HL-60 (cell line): ENCODE data around the gene MARS2.
"Not testable (repeated sequence)": the region's sequence is repeated elsewhere in the genome, so short reads cannot be mapped to it uniquely, and the experiment has no call there.

Source experiments
- DNase-seq, 2 experiments: peaks; one replicate each; pipeline ENCODE4 v3.0.0-alpha.2; 2010 to 2020; ENCODE audit warnings: low read depth in 1 of 2, low spot score in 1 of 2
- H3K27ac ChIP-seq: fragments of 250-450 bp; sonication (Bioruptor Pico); replicated peaks from 2 replicates; pipeline ENCODE4 v1.5.1; 2020; ENCODE audit warnings: mild to moderate bottlenecking, moderate library complexity
- H3K27me3 ChIP-seq: fragments of 250-450 bp; sonication (Bioruptor Pico); 2 replicates; pipeline ENCODE4 v1.5.1; 2021; ENCODE audit warnings: mild to moderate bottlenecking, moderate library complexity; ENCODE audit not compliant: insufficient read depth, poor library complexity, severe bottlenecking
- H3K4me3 ChIP-seq: replicated peaks from 2 replicates; pipeline ENCODE4 v1.5.1; 2011; ENCODE audit warnings: mild to moderate bottlenecking, control low read depth, low read length; ENCODE audit not compliant: insufficient read depth
- GABPA ChIP-seq: IDR thresholded peaks from 2 replicates; pipeline ENCODE4 v1.6.1; 2012; ENCODE audit warnings: low read depth
- POLR2AphosphoS5 ChIP-seq: IDR thresholded peaks from 2 replicates; pipeline ENCODE4 v1.6.1; 2012; ENCODE audit warnings: low read depth
- REST ChIP-seq: IDR thresholded peaks from 2 replicates; pipeline ENCODE4 v1.6.1; 2012; ENCODE audit warnings: low read depth; ENCODE audit not compliant: insufficient replicate concordance
- SPI1 ChIP-seq: IDR thresholded peaks from 2 replicates; pipeline ENCODE4 v1.6.1; 2012; ENCODE audit warnings: low read depth, mild to moderate bottlenecking, borderline replicate concordance
- TF ChIP-seq, protein P1 (sequence below): IDR thresholded peaks from one replicate; pipeline ENCODE4 v1.5.1; 2011; ENCODE audit warnings: low read length, control low read depth, inconsistent platforms; ENCODE audit not compliant: insufficient read depth

Gene MARS2

DNA sequence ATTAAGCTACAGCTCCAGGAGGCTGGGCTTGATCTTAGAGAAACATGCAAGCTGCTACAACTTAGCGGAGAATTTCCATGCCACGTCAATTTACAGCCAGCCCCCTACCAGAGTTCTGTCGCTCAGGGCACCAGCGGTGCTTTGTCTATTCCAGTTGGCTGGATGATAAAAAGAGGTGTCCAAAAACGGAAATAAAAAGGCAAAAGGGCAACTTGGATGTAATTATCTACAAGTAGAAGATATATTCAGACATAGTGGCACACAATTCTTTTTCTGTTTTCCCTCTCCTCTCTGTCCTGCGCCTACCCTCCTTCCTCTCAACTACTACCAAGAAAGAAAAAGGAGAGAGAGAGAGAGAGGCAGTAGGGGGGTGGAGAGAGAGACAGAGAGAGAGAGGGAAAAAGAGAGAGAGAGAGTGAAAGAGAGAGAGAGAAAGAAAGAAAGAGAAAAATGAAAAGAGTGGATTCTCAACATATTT is 29.4 kb upstream of the MARS2 start:
- H3K4me3 ChIP-seq, result no peak overlapping the region
- TF ChIP-seq REST, result no peak
- no peak for TF ChIP-seq GABPA

DNA sequence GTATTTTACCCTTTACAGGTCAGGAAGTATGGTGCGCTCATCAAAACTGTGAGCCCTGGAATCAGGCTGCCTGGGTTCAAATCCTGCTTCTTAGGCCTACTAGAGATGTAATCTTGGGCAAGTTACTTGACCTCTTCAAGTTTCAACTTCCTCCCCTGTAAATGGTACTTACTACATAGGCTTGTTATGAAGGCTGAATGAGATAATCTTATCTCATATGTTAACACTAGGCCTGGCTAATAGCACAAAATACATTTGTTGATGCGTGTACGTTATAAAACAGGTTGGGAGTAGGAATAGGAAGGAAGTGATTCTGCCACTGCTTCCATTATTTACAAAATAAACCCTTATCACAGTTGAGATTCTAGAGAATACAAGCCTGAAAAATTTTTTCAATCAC is 28.1 kb upstream of the MARS2 start:
- no peak for DNase-seq
- no peaks in the 10 kb centered on the region for H3K27me3 ChIP-seq
- TF ChIP-seq REST, result no peak
- no peak for TF ChIP-seq SPI1

More for the DNA sequence above, 29.4 kb upstream of the MARS2 start:
- Histone ChIP-seq H3K27me3 (no peaks in the 10 kb centered on the region), H3K27ac (no peak overlapping the region)
- no peak for DNase-seq

DNA sequence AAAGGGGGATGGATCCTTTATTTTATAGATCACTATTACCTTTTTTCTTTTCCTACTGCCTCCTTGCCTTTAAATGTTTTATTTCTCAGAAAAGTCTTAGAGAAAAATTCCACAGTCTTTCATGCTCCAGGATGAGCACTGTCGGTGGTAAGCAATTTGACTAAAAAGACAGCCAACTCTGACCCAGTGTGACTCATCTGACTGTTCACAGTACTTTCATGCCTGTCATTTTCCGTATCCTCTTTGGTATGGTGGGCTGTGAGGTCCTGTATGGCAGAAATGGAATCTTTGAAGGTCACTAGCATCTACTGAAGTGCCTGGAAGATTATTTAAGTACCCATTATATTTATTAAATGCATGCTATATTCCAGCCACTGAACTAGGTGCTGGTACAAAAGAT is 27.7 kb upstream of the MARS2 start:
- H3K4me3 ChIP-seq, result no peak overlapping the region
- no peaks in the 10 kb centered on the region for H3K27me3 ChIP-seq
- no peak overlapping the region for H3K27ac ChIP-seq
- DNase-seq, result no peak
- TF ChIP-seq REST, result no peak
- TF ChIP-seq POLR2AphosphoS5, result no peak
- TF ChIP-seq SPI1, result no peak
- no peak for TF ChIP-seq GABPA
- TF ChIP-seq, protein P1, sequence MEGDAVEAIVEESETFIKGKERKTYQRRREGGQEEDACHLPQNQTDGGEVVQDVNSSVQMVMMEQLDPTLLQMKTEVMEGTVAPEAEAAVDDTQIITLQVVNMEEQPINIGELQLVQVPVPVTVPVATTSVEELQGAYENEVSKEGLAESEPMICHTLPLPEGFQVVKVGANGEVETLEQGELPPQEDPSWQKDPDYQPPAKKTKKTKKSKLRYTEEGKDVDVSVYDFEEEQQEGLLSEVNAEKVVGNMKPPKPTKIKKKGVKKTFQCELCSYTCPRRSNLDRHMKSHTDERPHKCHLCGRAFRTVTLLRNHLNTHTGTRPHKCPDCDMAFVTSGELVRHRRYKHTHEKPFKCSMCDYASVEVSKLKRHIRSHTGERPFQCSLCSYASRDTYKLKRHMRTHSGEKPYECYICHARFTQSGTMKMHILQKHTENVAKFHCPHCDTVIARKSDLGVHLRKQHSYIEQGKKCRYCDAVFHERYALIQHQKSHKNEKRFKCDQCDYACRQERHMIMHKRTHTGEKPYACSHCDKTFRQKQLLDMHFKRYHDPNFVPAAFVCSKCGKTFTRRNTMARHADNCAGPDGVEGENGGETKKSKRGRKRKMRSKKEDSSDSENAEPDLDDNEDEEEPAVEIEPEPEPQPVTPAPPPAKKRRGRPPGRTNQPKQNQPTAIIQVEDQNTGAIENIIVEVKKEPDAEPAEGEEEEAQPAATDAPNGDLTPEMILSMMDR, result no peak

More for the DNA sequence above, 28.1 kb upstream of the MARS2 start:
- Histone ChIP-seq H3K27ac (no peak overlapping the region), H3K4me3 (no peak overlapping the region)

DNA sequence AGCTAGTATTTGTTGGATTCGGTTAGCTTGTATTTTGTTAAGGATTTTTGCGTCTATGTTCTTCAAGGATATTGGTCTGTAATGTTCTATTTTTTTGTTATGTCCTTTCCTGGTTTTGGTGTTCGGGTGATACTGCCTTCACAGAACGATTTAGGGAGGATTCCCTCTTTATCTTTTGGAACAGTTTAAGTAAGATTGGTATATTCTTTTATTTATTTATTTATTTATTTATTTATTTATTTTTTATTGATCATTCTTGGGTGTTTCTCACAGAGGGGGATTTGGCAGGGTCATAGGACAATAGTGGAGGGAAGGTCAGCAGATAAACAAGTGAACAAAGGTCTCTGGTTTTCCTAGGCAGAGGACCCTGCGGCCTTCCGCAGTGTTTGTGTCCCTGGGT is 10.0 kb upstream of the MARS2 start:
- not testable (repeated sequence) for H3K4me3 ChIP-seq, H3K27me3 ChIP-seq, H3K27ac ChIP-seq, DNase-seq

DNA sequence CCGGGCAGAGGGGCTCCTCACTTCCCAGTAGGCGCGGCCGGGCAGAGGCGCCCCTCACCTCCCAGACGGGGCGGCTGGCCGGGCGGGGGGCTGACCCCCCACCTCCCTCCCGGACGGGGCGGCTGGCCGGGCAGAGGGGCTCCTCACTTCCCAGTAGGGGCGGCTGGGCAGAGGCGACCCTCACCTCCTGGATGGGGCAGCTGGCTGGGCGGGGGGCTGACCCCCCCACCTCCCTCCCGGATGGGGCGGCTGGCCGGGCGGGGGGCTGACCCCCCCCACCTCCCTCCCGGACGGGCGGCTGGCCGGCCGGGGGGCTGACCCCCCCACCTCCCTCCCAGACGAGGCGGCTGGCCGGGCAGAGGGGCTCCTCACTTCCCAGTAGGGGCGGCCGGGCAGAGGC is 9.2 kb upstream of the MARS2 start:
- not testable (repeated sequence) for H3K4me3 ChIP-seq, H3K27me3 ChIP-seq, H3K27ac ChIP-seq, DNase-seq

DNA sequence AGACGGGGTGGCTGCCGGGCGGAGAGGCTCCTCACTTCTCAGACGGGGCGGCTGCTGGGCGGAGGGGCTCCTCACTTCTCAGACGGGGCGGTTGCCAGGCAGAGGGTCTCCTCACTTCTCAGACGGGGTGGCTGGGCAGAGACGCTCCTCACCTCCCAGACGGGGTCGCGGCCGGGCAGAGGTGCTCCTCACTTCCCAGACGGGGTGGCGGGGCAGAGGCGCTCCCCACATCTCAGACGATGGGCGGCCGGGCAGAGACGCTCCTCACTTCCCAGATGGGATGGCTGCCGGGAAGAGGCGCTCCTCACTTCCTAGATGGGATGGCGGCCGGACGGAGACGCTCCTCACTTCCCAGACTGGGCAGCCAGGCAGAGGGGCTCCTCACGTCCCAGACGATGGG is 8.6 kb upstream of the MARS2 start:
- H3K27me3 ChIP-seq, H3K27ac ChIP-seq, DNase-seq, H3K4me3 ChIP-seq: not testable (repeated sequence)

GRCh38 chr2:197699724-197700123 is 5.4 kb upstream of the MARS2 start:
- DNase-seq, H3K27me3 ChIP-seq, H3K4me3 ChIP-seq, H3K27ac ChIP-seq: not testable (repeated sequence)
